SKM-1 treated with dmso at 0.1 percent for 144 hours (cell line): ENCODE results near the gene FAM149A.
A peak's percentile ranks its signal among the peaks of the same experiment; 100 is the strongest.

Experiments used
- DNase-seq: peaks from one replicate; lab custom pipeline; 2025; ENCODE audit not compliant: unreplicated experiment; lab: John Stamatoyannopoulos, UW

FAM149A gene

GRCh38 chr4:186201010-186201409, 96.5 kb downstream of the FAM149A start:
- no peak for DNase-seq

- peak; percentile 61 for DNase-seq
These were observed 97.2 kb downstream of the FAM149A start for GRCh38 chr4:186201535-186202230.

GRCh38 chr4:186202490-186203140, 98.1 kb downstream of the FAM149A start:
- DNase-seq, result no peak

- peak; percentile 13 for DNase-seq
These were observed 98.9 kb downstream of the FAM149A start for GRCh38 chr4:186203406-186203805.

- DNase-seq, result peak; percentile 97
These were observed 99.6 kb downstream of the FAM149A start for GRCh38 chr4:186204103-186204559.

- no peak for DNase-seq
These were observed 100.2 kb downstream of the FAM149A start for GRCh38 chr4:186204686-186205085.

GRCh38 chr4:186205156-186205555, 100.7 kb downstream of the FAM149A start:
- no peak for DNase-seq

- DNase-seq, result no peak
These were observed 112.0 kb downstream of the FAM149A start for GRCh38 chr4:186216465-186217024.

- no peak for DNase-seq
These were observed 113.3 kb downstream of the FAM149A start for GRCh38 chr4:186217733-186218293.

- no peak for DNase-seq
These were observed 117.1 kb downstream of the FAM149A start for GRCh38 chr4:186221624-186222023.
